GM10266 (cell line): ENCODE measurements around the gene RPL3.

Experiments
- DNase-seq: peaks from one replicate; pipeline ENCODE4 v3.0.0; 2012; ENCODE audit errors: extremely low spot score
- CTCF ChIP-seq: IDR thresholded peaks from 2 replicates; pipeline ENCODE4 v1.5.1; 2012; ENCODE audit warnings: mild to moderate bottlenecking, low read depth; ENCODE audit not compliant: control insufficient read depth, insufficient read depth; ENCODE audit errors: missing control alignments

Gene RPL3

GRCh38 chr22:39263626-39264348 is 55.6 kb downstream of the RPL3 start:
- no peak for DNase-seq
- no peak for TF ChIP-seq CTCF
